ENCODE measurements around the gene LDLRAD1.
A peak's percentile ranks its signal among the peaks of the same experiment; 100 is the strongest.
"Not testable (repeated sequence)": the region's sequence is repeated elsewhere in the genome, so short reads cannot be mapped to it uniquely, and the experiment has no call there.

The LDLRAD1 gene, protein sequence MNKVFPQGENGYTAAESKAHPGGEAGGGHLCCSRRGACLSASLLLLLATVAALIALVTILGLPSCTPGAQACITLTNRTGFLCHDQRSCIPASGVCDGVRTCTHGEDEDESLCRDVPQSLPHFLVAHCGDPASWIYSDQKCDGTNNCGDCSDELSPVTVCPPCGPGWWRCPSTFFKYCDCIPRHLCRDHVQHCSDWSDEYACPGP

GRCh38 chr1:54017979-54018378, at the start of gene LDLRAD1:
TSS of gene LDLRAD1 (minus strand) at chr1:54018186. CDS start at chr1:54018112, 74 bp downstream.
- DNase-seq (ENCODE audit: low read depth) = no peak

DNA sequence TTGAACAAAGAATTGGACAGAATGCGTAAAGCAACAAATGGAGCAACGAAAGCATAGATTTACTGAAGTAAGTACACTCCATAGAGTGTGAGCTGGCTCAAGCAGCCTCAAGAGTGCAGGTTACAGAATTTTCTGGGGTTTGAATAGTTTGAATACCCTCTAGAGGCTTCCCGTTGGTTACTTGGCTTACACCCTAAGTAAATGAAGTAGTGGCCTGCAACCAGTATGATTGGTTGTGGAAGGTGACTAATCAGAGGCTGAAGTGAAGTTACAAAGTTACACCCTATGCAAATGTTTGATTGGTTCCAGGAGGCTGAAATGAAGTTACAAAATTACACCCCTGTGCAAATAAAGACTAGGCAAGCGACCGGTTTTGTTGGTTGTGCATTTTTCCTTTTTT, 46.3 kb upstream of the LDLRAD1 start:
- DNase-seq (ENCODE audit: low read depth) = no peak

GRCh38 chr1:54054438-54054749, 36.4 kb upstream of the LDLRAD1 start:
- DNase-seq (ENCODE audit: low read depth) = no peak

DNA sequence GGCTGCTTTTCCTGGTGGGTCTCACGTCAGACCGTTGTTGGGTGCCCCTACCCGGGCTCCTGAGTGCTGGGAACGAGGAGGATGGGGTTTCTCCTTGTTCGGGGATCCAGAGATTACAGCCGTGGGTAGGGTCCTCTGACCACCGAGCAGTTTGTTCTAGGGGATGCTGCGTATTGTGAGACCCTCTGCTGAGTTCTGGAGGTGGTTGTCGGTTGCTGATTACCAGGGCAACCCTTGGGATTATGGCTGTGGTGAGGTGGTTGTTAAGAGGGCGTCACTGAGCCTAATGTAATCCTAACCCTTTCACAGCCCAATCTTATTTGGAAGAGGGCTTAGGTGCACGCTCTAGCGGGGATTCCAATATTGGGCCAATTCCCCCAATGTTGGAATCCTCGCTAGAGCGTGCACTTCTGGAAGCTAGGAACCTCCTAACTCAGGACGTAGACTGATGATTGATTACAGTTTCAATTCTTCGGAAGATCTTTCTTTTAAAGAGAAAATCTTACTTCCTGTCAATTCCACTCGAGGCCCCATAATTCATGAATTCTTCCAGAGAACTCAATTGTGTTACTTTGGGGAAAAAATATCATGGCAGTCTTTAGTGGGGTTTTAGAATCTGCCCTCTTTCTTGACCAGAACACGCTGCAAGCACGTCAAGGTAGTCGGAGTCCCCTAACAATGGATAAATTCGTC, 35.9 kb upstream of the LDLRAD1 start:
- DNase-seq (ENCODE audit: low read depth) = no peak

GRCh38 chr1:54052934-54053744, 35.2 kb upstream of the LDLRAD1 start, which contains the start of the genes TCEANC2 and TMEM59:
TSS of gene TCEANC2 (plus strand) at chr1:54053608. CDS start at chr1:54054423, 815 bp downstream.
TSS of gene TMEM59 (minus strand) at chr1:54053204. CDS start at chr1:54053188, 16 bp downstream.
- DNase-seq (ENCODE audit: low read depth) = peak; percentile 94

DNA sequence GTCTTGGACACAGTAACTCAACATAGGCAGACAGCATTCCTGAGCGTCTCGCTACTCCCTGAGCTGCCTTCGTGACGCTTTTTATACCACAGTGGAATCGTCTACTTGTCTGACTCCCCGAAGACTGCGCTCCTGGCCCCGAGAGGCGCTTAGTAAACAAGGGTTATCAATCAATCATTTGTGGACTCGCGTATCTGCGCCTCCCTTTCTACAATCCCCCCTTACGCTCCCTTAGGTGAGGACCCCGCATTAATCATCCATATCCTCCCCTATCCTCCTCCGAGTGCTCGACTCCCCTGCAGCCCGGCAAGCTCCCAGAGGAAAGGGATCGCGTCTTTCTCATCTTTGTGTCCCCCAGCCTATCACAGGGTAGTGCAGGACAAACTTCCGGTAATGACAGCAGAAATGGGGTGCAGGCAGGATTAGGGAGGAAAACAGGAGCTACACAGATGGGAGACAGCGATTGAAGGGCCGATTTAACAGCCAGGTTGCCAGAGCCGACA, 34.5 kb upstream of the LDLRAD1 start:
- DNase-seq (ENCODE audit: low read depth) = no peak

DNA sequence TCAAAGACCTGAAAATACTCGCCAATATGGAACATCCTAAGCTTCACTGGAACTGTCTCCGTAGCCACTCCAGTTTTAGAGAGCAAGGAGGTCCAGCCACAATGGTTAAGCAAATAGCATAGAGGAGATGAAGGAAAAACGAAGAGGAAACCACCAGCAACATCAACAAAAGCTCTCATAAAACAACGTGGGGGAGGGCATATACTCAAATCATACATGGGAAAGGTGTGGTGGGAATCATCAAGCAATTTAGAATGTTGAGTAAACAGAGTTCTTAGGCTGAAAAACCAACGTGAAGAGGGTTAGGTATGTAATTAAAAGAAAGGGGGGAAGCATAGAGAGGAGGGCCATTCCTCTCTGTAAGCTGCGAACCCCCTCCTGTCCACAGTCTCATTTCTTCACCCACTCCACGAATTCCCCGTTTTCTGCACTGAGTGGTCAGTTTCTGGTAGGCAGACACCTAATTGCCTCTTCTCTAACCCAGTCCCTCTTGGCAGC, 34.0 kb upstream of the LDLRAD1 start:
- DNase-seq (ENCODE audit: low read depth) = no peak

GRCh38 chr1:54050435-54050834, 32.4 kb upstream of the LDLRAD1 start:
- DNase-seq (ENCODE audit: low read depth) = not testable (repeated sequence)

- DNase-seq (ENCODE audit: low read depth) = no peak
These were observed 29.7 kb upstream of the LDLRAD1 start for GRCh38 chr1:54047384-54048305.

GRCh38 chr1:54046671-54047383, 28.8 kb upstream of the LDLRAD1 start:
- DNase-seq (ENCODE audit: low read depth) = no peak

DNA sequence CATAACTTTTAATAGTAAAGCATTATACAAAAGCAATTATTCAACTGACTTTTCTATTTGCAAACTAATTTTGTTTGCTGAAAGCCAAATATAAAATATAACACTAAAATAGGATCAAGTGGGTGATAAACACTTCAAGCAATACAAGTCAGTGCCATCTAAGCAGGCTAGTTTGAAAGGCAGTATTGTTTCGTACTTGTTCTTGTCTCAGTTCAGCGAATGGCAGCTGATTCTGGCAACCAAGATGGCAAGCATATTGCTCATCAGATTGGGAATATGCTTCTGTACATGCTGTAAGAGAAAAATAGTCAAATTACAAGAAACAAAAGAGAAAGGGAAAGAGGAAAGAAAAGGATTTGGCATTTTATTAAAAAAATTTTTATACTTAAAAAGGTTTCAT, 27.5 kb upstream of the LDLRAD1 start:
- no peak for DNase-seq (ENCODE audit: low read depth)

GRCh38 chr1:54041806-54042205, 23.8 kb upstream of the LDLRAD1 start:
- DNase-seq (ENCODE audit: low read depth) = no peak

DNA sequence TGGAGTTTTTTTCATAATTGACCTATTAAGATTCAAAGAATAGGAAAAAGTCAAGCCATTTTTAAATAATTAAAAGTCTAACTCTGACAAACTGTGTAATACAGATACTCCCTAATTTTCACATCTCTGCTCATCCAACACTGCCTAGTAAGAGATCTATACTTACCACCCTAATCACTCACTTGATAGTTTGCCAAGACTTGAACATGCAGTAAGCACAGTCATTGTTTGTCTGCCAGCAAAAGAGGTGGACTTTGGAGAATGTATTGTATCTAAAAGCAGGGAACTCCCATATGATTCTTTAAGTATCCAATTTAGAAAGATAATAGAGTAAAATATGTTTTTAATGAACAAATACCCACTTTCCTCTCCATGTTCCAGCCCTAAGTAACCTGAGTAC, 19.5 kb upstream of the LDLRAD1 start:
- no peak for DNase-seq (ENCODE audit: low read depth)

DNA sequence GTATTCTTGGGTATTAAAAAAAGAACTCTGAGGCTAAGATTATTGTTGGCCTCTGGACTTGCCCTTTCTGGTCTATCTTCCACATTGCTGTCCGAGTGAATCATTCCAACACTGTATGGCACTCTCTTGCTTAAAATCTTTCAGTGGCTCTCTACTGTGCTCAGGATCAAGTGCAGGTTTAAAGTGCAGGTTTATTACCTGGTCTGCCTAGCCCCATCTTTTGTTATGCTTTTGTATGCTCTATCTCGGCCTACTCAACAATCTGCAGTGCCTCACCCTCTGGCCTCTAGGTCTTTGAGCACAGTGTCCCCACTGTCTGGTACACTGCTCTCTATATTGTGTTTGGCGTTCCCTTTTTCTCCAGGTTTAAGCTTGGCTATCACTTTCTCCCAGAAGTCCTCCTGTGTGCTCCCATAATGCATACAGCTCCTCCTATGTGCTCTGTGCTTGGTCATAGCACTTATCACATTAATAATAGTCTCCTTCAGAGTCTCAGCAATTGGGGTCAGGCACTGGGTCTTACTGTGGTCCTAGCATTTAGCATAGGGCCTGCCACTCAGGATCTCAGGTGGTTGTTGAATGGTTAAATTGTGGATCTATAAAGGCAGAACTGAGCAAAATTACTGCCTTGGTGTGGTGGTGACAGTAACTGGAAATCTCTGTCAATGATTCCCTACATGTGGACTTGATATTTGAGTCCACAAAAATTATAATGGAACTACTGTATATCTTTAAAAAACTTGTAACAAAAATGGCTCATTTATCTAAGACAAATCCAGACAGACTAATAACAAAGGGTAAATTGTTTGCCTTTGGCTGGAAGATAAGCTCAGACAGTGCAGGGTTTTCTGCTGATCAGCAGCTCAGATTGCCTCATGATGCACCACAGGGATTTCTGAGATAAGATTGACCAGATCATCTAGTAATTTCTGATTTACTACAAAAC, 10.6 kb upstream of the LDLRAD1 start:
- DNase-seq (ENCODE audit: low read depth) = no peak

DNA sequence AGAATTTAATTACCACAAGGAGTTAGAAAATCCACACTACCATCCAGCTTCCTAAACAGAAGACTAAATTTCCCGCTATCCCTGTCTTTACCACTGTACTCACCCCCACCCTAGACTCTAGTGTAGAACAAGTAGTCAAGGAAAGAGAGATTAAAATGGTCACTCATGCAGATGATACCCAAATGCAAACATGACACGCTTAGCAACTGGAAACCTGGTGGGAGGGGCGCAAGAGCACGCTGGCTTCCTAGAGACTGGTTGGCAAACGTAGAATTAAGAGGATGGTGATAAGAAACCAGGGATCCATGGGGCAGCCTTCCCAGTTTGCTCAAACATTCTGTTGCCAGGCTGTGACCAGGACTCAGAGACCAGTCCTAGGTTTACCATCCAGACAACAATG, 9.9 kb upstream of the LDLRAD1 start:
- no peak for DNase-seq (ENCODE audit: low read depth)

DNA sequence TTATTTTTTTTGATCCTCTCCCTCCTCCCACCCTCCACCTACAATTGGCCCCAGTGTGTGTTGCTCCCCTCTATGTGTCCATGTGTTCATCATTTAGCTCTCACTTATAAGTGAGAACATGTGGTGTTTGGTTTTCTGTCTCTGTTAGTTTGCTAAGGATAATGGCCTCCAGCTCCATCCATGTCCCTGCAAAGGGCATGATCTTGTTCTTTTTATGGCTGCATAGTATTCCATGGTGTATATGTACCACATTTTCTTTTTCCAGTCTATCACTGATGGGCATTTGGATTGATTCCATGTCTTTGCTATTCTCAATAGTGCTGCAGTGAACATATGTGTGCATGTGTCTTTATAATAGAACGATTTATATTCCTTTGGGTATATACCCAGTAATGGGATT, 6.8 kb upstream of the LDLRAD1 start:
- DNase-seq (ENCODE audit: low read depth) = not testable (repeated sequence)

DNA sequence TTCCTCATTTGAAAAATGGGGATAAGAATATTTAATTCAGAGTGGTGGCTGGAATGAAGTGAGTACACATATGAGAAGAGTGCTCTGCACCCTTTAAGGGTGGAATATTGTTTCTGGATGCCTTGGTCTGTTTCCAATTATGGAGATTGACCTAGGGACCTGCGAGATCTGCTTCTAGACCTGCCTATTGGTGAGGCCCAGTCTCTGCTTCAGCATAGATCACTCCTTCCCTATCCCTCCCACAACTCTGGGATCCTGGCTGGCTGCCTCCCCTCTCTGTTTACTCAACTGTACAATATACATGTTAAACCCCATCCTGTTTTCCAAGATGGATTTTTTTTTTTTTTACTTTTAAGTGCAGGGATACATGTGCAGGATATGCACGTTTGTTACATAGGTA, 6.4 kb upstream of the LDLRAD1 start:
- no peak for DNase-seq (ENCODE audit: low read depth)

- DNase-seq (ENCODE audit: low read depth) = not testable (repeated sequence)
These were observed 1.7 kb upstream of the LDLRAD1 start for GRCh38 chr1:54019562-54020176.

DNA sequence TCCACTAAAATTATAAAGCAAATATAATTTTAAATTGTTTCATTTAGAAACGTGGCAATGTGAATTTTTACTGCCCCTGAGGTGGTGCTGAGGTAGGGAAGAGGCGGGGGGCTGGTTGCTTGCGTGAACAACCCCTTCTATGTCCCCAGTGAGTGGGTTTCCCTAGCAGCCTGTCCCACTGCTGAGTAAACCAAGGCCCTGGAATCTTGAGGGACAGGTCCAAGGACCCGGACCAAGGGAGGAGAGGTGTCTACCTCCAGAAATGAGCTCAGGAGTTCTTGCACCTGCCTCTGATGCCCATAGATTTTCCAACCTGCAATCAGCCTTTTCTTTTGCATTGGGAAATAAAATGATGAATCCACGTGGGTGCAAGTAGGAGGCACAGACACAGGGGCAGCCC, 649 bp upstream of the LDLRAD1 start:
- no peak for DNase-seq (ENCODE audit: low read depth)
